T-helper 1 cell treated with Interleukin-12 subunit alpha and Interleukin-12 subunit beta and Interleukin-4 antibody, amounts not matched to agents 30 μg/mL and 1 μg/mL, for 36 hours (primary cell): ENCODE results near the gene RPL14.

ENCODE experiments used
- H3K27ac Mint-ChIP-seq: one replicate; pipeline ENCODE4 v1.8.0; 2021; ENCODE audit warnings: mild to moderate bottlenecking, mixed read lengths
- H3K27me3 Mint-ChIP-seq: one replicate; pipeline ENCODE4 v1.8.0; 2021; ENCODE audit warnings: low read depth, mixed read lengths
- H3K36me3 Mint-ChIP-seq: one replicate; pipeline ENCODE4 v1.8.0; 2021; ENCODE audit warnings: low read depth, mixed read lengths
- H3K4me1 Mint-ChIP-seq: one replicate; pipeline ENCODE4 v1.8.0; 2021; ENCODE audit warnings: low read depth, mixed read lengths
- H3K4me3 Mint-ChIP-seq: one replicate; pipeline ENCODE4 v1.8.0; 2021; ENCODE audit warnings: mild to moderate bottlenecking, moderate library complexity, mixed read lengths
- H3K9me3 Mint-ChIP-seq: one replicate; pipeline ENCODE4 v1.8.0; 2021; ENCODE audit warnings: mixed read lengths

The RPL14 gene

GRCh38 chr3:40476478-40477470 lies 19.6 kb downstream of the RPL14 start, which contains the start of gene ZNF619:
Gene ZNF619 (plus strand): TSS chr3:40477122. CDS start chr3:40477980, 858 bp downstream.
- no peaks in the 10 kb centered on the region for H3K27me3 Mint-ChIP-seq
- H3K9me3 Mint-ChIP-seq = no peaks in the 10 kb centered on the region
- peaks cover 14% of the 10 kb centered on the region for H3K36me3 Mint-ChIP-seq
- H3K4me1 Mint-ChIP-seq = peaks cover 24% of the 10 kb centered on the region
- peak within 1 kb of the TSS; percentile 85 for H3K27ac Mint-ChIP-seq
- peak within 1 kb of the TSS; percentile 87 for H3K4me3 Mint-ChIP-seq

- Mint-ChIP-seq H3K4me3 (peak overlapping the region; percentile 87), H3K36me3 (peaks cover 20% of the 10 kb centered on the region), H3K27me3 (no peaks in the 10 kb centered on the region), H3K9me3 (no peaks in the 10 kb centered on the region), H3K27ac (peak overlapping the region; percentile 85), H3K4me1 (peaks cover 31% of the 10 kb centered on the region)
These were observed 20.5 kb downstream of the RPL14 start for GRCh38 chr3:40477666-40478065.

DNA sequence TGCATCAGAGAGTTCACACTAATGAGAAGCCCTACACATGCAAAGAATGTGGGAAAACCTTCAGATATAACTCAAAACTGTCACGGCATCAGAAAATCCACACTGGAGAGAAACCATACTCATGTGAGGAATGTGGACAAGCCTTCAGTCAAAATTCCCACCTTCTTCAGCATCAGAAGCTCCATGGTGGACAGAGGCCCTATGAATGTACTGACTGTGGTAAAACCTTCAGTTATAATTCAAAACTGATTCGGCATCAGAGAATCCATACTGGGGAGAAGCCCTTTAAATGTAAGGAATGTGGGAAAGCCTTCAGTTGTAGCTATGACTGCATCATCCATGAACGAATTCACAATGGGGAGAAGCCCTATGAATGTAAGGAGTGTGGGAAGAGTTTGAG lies 30.0 kb downstream of the RPL14 start:
- H3K4me3 Mint-ChIP-seq = no peak overlapping the region
- H3K27me3 Mint-ChIP-seq = no peaks in the 10 kb centered on the region
- no peak overlapping the region for H3K27ac Mint-ChIP-seq
- peaks cover 26% of the 10 kb centered on the region for H3K9me3 Mint-ChIP-seq
- H3K36me3 Mint-ChIP-seq = peaks cover 50% of the 10 kb centered on the region
- H3K4me1 Mint-ChIP-seq = peaks cover 12% of the 10 kb centered on the region

- Mint-ChIP-seq H3K4me1 (no peaks in the 10 kb centered on the region), H3K36me3 (peaks cover 35% of the 10 kb centered on the region), H3K9me3 (peaks cover 26% of the 10 kb centered on the region), H3K27ac (no peak overlapping the region), H3K4me3 (no peak overlapping the region), H3K27me3 (no peaks in the 10 kb centered on the region)
These were observed 33.8 kb downstream of the RPL14 start for GRCh38 chr3:40490916-40491315.

DNA sequence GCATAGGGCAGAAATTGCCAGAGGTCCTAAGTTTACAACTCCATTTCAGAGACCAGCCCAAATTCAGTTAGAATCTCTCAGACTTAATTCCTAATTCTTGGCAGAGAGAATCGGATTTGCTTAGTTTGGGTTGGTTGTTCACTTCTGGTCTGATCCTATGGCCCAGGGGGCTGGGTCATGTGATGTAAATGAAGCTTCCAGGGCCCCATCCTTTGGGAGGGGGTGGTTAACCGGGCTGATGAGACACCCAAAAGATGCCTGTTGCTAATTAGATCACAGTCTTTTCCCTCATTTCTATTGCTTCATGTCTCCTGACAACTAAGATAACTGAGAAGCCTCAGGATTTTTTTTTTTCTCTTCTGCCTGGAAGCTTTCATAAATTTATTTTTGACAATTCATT lies 37.6 kb downstream of the RPL14 start:
- H3K4me1 Mint-ChIP-seq = no peaks in the 10 kb centered on the region
- no peak overlapping the region for H3K4me3 Mint-ChIP-seq
- H3K36me3 Mint-ChIP-seq = peaks cover 9% of the 10 kb centered on the region
- peaks cover 4% of the 10 kb centered on the region for H3K9me3 Mint-ChIP-seq
- H3K27me3 Mint-ChIP-seq = no peaks in the 10 kb centered on the region
- H3K27ac Mint-ChIP-seq = no peak overlapping the region

DNA sequence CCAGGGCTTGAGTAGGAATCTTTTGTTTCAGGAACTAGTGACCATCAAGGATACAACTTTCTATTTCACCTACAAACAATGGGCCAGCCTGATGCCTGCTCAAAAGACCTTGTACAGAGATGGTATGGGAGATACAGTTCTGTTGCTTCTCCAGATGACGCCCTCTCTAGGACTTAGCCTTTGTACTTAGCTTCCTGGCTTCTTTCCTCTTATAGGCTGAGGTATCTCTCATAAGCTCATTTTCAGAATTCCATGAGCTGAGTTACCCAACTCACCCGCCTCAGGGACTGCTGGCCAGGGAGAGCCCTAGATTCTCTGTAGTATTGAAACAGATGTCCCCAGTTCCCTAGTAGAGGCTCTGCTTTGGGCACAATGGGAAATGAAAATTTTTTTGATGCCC lies 40.1 kb downstream of the RPL14 start:
- Mint-ChIP-seq H3K9me3 (no peaks in the 10 kb centered on the region), H3K27me3 (peaks cover 4% of the 10 kb centered on the region), H3K27ac (no peak overlapping the region), H3K4me3 (no peak overlapping the region), H3K4me1 (no peaks in the 10 kb centered on the region), H3K36me3 (no peaks in the 10 kb centered on the region)

DNA sequence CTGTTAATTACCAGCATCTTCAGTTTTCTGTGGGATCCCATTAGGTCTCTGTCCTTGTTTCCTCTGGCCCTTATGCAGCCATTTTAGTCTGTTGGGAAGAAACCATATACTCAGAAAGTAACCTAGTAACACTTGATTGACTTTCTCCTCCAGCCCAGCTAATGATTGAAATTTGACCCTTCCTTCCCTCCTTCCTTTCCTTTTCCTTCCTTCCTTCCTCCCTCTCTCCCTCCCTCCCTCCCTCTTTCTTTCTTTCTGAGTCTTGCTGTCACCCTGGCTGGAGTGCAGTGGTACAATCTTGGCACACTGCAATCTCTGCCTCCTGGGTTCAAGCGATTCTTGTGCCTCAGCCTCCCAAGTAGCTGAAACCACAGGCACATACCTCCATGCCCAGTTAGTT lies 42.8 kb downstream of the RPL14 start:
- H3K4me1 Mint-ChIP-seq = peaks cover 5% of the 10 kb centered on the region
- H3K9me3 Mint-ChIP-seq = no peaks in the 10 kb centered on the region
- H3K4me3 Mint-ChIP-seq = no peak overlapping the region
- H3K27ac Mint-ChIP-seq = no peak overlapping the region
- H3K27me3 Mint-ChIP-seq = peaks cover 16% of the 10 kb centered on the region
- H3K36me3 Mint-ChIP-seq = peaks cover 3% of the 10 kb centered on the region

DNA sequence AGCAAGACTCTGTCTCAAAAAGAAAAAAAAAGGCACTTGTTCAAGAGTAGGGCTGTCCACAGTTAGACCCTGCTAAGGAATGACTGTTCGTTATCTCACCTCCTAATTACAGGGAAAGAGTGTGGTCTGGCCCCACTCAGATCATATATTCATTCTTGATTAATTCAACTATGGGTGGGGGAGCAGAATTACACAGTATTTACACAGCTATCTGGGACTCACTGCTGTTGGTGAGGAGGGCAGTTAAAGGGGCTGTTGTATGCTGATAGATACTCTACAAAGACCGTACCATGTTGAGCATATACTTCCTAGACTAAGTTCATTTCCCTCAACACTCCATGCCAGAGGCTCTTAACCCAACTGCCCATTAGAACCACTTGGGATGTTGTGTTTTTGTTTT lies 44.9 kb downstream of the RPL14 start:
- Mint-ChIP-seq H3K27me3 (peaks cover 21% of the 10 kb centered on the region), H3K4me1 (peaks cover 12% of the 10 kb centered on the region), H3K27ac (no peak overlapping the region), H3K36me3 (peaks cover 3% of the 10 kb centered on the region), H3K9me3 (no peaks in the 10 kb centered on the region), H3K4me3 (no peak overlapping the region)

GRCh38 chr3:40504636-40505430 lies 47.7 kb downstream of the RPL14 start:
- Mint-ChIP-seq H3K27me3 (peaks cover 21% of the 10 kb centered on the region), H3K4me3 (peak overlapping the region; percentile 89), H3K36me3 (peaks cover 13% of the 10 kb centered on the region), H3K4me1 (peaks cover 20% of the 10 kb centered on the region), H3K27ac (no peak overlapping the region), H3K9me3 (no peaks in the 10 kb centered on the region)

DNA sequence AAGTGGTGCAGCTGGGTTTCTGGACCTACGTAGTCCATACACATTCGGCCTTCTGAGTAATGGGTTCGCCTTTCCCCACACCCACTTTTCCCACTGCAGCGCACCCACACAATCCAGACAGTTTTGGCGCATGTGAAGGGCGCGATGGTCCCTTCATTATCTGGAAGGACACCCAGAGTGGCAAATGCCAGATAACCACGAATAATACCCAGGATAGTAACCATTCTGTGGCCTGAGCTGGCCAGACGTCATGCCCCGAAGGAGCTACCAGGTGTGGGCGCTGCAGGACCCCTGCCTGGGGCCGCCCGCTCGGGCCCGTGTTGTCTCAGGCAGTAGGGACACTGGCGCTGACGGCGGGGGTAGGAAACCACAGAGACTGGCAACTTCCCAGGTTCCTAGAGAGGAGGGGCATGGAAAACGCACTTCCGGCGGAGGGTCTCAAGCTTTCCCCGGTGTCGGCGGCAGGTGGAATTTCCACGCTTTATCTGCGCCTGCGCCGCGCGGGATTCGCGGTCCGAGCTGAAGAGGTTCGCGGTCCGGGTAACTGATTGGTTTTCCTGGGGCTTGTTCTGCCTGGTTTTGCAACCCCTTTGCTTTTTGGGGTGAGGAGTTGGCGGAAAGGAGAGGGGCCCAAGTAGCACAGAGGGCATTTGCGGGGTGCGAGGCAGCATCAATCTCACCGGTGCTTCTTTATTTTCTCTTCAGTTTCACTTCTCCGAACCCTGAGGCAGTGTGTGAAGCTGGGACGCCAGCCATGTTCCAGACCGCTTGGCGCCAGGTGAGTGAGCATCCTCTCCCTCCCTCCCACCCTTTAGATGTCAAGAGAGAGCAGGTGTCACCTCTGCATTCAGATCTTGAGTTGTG lies 48.7 kb downstream of the RPL14 start, which contains the start of gene ZNF620:
Gene ZNF620, plus strand, starts transcription at position 441 of the 864 bp plus-strand sequence. Its CDS starts 314 bp downstream, at position 755.
- no peaks in the 10 kb centered on the region for H3K9me3 Mint-ChIP-seq
- peaks cover 18% of the 10 kb centered on the region for H3K36me3 Mint-ChIP-seq
- peak within 1 kb of the TSS; percentile 77 for H3K27ac Mint-ChIP-seq
- H3K4me1 Mint-ChIP-seq = peaks cover 20% of the 10 kb centered on the region
- peaks cover 17% of the 10 kb centered on the region for H3K27me3 Mint-ChIP-seq
- peak within 1 kb of the TSS; percentile 89 for H3K4me3 Mint-ChIP-seq

DNA sequence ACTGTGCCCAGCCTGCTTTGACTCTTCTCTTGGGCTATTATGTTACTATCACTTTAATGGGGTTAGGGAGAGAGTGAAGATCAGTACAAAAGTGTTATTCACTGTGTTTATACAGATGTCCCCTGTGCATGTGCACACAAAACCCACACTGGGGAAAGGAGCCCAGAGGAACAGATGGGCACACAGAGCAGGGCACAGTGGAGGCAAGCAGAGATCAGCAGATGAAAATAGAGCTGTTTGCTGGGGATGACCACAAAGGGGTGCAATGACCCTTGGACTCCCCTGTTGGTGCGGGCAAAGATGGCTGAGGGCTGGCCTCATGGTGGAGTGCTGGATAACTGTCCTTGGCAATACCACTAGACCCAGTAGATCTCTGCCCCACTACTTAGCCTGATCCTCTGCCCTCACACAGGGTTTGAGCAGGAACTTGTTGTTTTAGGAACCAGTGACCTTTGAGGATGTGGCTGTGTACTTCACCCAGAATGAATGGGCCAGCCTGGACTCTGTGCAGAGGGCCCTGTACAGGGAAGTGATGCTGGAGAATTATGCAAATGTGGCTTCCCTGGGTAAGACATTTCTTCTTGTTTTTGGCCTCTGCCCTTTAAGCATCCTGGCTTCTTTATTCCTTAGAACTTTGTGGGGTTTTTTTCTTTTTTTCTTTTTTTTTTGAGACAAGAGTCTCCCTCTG lies 54.0 kb downstream of the RPL14 start:
- Mint-ChIP-seq H3K27ac (no peak overlapping the region), H3K4me1 (peaks cover 12% of the 10 kb centered on the region)

GRCh38 chr3:40516201-40516600 lies 59.1 kb downstream of the RPL14 start:
- no peaks in the 10 kb centered on the region for H3K4me1 Mint-ChIP-seq
- H3K9me3 Mint-ChIP-seq = no peaks in the 10 kb centered on the region
- H3K36me3 Mint-ChIP-seq = peaks cover 22% of the 10 kb centered on the region
- H3K27ac Mint-ChIP-seq = no peak overlapping the region
- no peak overlapping the region for H3K4me3 Mint-ChIP-seq
- no peaks in the 10 kb centered on the region for H3K27me3 Mint-ChIP-seq

More for the DNA sequence above, 54.0 kb downstream of the RPL14 start:
- Mint-ChIP-seq H3K9me3 (no peaks in the 10 kb centered on the region), H3K27me3 (no peaks in the 10 kb centered on the region), H3K4me3 (no peak overlapping the region), H3K36me3 (peaks cover 36% of the 10 kb centered on the region)

- no peak overlapping the region for H3K4me3 Mint-ChIP-seq
These were observed 60.9 kb downstream of the RPL14 start for GRCh38 chr3:40518067-40518466.

More at GRCh38 chr3:40518067-40518466, 60.9 kb downstream of the RPL14 start:
- peaks cover 22% of the 10 kb centered on the region for H3K36me3 Mint-ChIP-seq
- H3K27ac Mint-ChIP-seq = no peak overlapping the region
- H3K4me1 Mint-ChIP-seq = no peaks in the 10 kb centered on the region
- H3K9me3 Mint-ChIP-seq = no peaks in the 10 kb centered on the region
- H3K27me3 Mint-ChIP-seq = no peaks in the 10 kb centered on the region
